ENCODE measurements around the gene EXOC3L1. TPM values are rescaled to one million over a fixed set of nuclear protein-coding genes. Genes with fewer than 3 reads are reported as not detected.

The EXOC3L1 gene
- total and polyA plus RNA-seq, 2 of the 13 experiments (the other 11 are each of a cell fraction or from before 2014, with no cell fraction given): 0.12 TPM; not detected in 1

- TF ChIP-seq, protein P1, sequence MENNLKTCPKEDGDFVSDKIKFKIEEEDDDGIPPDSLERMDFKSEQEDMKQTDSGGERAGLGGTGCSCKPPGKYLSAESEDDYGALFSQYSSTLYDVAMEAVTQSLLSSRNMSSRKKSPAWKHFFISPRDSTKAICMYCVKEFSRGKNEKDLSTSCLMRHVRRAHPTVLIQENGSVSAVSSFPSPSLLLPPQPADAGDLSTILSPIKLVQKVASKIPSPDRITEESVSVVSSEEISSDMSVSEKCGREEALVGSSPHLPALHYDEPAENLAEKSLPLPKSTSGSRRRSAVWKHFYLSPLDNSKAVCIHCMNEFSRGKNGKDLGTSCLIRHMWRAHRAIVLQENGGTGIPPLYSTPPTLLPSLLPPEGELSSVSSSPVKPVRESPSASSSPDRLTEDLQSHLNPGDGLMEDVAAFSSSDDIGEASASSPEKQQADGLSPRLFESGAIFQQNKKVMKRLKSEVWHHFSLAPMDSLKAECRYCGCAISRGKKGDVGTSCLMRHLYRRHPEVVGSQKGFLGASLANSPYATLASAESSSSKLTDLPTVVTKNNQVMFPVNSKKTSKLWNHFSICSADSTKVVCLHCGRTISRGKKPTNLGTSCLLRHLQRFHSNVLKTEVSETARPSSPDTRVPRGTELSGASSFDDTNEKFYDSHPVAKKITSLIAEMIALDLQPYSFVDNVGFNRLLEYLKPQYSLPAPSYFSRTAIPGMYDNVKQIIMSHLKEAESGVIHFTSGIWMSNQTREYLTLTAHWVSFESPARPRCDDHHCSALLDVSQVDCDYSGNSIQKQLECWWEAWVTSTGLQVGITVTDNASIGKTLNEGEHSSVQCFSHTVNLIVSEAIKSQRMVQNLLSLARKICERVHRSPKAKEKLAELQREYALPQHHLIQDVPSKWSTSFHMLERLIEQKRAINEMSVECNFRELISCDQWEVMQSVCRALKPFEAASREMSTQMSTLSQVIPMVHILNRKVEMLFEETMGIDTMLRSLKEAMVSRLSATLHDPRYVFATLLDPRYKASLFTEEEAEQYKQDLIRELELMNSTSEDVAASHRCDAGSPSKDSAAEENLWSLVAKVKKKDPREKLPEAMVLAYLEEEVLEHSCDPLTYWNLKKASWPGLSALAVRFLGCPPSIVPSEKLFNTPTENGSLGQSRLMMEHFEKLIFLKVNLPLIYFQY (CRISPR knock-in tag; IDR thresholded peaks at IDR 0.05; ENCODE audit: borderline replicate concordance): peak; percentile 31; the same call in 1 of the 2 replicates
- TF ChIP-seq NPAS2 (CRISPR knock-in tag; IDR thresholded peaks at IDR 0.05; ENCODE audit: borderline replicate concordance): no peak
- peak; percentile 51; the same call in 1 of the 2 replicates for TF ChIP-seq SOX5 (CRISPR knock-in tag; IDR thresholded peaks at IDR 0.05; ENCODE audit: borderline replicate concordance)
- peak; percentile 57 for TF ChIP-seq RAD21 (CRISPR knock-in tag; IDR thresholded peaks at IDR 0.05)
- peak; percentile 44; the same call in 1 of the 2 replicates for TF ChIP-seq ZNF792 (CRISPR knock-in tag; IDR thresholded peaks at IDR 0.05)
- 0 out of 2 replicates have a peak, but pooled peaks have one; percentile 19 for TF ChIP-seq ZNF451 (CRISPR knock-in tag; IDR thresholded peaks at IDR 0.05)
- no peak for TF ChIP-seq ZSCAN29 (CRISPR knock-in tag; conservative IDR thresholded peaks at IDR 0.05)
- TF ChIP-seq, protein P2, sequence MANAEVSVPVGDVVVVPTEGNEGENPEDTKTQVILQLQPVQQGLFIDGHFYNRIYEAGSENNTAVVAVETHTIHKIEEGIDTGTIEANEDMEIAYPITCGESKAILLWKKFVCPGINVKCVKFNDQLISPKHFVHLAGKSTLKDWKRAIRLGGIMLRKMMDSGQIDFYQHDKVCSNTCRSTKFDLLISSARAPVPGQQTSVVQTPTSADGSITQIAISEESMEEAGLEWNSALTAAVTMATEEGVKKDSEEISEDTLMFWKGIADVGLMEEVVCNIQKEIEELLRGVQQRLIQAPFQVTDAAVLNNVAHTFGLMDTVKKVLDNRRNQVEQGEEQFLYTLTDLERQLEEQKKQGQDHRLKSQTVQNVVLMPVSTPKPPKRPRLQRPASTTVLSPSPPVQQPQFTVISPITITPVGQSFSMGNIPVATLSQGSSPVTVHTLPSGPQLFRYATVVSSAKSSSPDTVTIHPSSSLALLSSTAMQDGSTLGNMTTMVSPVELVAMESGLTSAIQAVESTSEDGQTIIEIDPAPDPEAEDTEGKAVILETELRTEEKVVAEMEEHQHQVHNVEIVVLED (CRISPR knock-in tag; IDR thresholded peaks at IDR 0.05; ENCODE audit: borderline replicate concordance): peak; percentile 84
- no peak for TF ChIP-seq ZNF713 (CRISPR knock-in tag; IDR thresholded peaks at IDR 0.05)
- no peak; the same call in 1 of the 2 replicates for TF ChIP-seq SIX4 (CRISPR knock-in tag; IDR thresholded peaks at IDR 0.05)
- TF ChIP-seq, protein P3, sequence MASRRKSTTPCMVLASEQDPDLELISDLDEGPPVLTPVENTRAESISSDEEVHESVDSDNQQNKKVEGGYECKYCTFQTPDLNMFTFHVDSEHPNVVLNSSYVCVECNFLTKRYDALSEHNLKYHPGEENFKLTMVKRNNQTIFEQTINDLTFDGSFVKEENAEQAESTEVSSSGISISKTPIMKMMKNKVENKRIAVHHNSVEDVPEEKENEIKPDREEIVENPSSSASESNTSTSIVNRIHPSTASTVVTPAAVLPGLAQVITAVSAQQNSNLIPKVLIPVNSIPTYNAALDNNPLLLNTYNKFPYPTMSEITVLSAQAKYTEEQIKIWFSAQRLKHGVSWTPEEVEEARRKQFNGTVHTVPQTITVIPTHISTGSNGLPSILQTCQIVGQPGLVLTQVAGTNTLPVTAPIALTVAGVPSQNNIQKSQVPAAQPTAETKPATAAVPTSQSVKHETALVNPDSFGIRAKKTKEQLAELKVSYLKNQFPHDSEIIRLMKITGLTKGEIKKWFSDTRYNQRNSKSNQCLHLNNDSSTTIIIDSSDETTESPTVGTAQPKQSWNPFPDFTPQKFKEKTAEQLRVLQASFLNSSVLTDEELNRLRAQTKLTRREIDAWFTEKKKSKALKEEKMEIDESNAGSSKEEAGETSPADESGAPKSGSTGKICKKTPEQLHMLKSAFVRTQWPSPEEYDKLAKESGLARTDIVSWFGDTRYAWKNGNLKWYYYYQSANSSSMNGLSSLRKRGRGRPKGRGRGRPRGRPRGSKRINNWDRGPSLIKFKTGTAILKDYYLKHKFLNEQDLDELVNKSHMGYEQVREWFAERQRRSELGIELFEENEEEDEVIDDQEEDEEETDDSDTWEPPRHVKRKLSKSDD (CRISPR knock-in tag; IDR thresholded peaks at IDR 0.05; ENCODE audit: low read depth): peak; percentile 54; the same call in 1 of the 2 replicates
- TF ChIP-seq, protein P4, sequence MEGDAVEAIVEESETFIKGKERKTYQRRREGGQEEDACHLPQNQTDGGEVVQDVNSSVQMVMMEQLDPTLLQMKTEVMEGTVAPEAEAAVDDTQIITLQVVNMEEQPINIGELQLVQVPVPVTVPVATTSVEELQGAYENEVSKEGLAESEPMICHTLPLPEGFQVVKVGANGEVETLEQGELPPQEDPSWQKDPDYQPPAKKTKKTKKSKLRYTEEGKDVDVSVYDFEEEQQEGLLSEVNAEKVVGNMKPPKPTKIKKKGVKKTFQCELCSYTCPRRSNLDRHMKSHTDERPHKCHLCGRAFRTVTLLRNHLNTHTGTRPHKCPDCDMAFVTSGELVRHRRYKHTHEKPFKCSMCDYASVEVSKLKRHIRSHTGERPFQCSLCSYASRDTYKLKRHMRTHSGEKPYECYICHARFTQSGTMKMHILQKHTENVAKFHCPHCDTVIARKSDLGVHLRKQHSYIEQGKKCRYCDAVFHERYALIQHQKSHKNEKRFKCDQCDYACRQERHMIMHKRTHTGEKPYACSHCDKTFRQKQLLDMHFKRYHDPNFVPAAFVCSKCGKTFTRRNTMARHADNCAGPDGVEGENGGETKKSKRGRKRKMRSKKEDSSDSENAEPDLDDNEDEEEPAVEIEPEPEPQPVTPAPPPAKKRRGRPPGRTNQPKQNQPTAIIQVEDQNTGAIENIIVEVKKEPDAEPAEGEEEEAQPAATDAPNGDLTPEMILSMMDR (CRISPR knock-in tag; IDR thresholded peaks at IDR 0.05): peak; percentile 41
- peak; percentile 69; the same call in 1 of the 2 replicates for TF ChIP-seq TOPORS (CRISPR knock-in tag; IDR thresholded peaks at IDR 0.05)
- TF ChIP-seq, protein P5, sequence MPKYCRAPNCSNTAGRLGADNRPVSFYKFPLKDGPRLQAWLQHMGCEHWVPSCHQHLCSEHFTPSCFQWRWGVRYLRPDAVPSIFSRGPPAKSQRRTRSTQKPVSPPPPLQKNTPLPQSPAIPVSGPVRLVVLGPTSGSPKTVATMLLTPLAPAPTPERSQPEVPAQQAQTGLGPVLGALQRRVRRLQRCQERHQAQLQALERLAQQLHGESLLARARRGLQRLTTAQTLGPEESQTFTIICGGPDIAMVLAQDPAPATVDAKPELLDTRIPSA (CRISPR knock-in tag; IDR thresholded peaks at IDR 0.05; ENCODE audit: borderline replicate concordance): no peak
- peak; percentile 92 for TF ChIP-seq ERF (CRISPR knock-in tag; IDR thresholded peaks at IDR 0.05)
- no peak for TF ChIP-seq ZNF234 (CRISPR knock-in tag; conservative IDR thresholded peaks at IDR 0.05)
- no peak for TF ChIP-seq ARNTL (CRISPR knock-in tag; IDR thresholded peaks at IDR 0.05)
- peak; percentile 91; the same call in 1 of the 2 replicates for TF ChIP-seq ETV6 (CRISPR knock-in tag; conservative IDR thresholded peaks at IDR 0.05)
- TF ChIP-seq EED (CRISPR knock-in tag; IDR thresholded peaks at IDR 0.05): peak; percentile 76
These were observed 2.2 kb upstream of the EXOC3L1 start, which contains the start of gene E2F4 (continued) for GRCh38 chr16:67191995-67192681.

Measured in HepG2 (cell line).